Prostate gland (tissue), 2 donors: ENCODE data around the gene TGFBR3. TPM values are rescaled to one million over a fixed set of nuclear protein-coding genes. Genes with fewer than 3 reads are reported as not detected.

ENCODE experiments used
- DNase-seq: peaks from one replicate; pipeline ENCODE4 v3.0.0-alpha.2; 2019; ENCODE audit warnings: low spot score
- H3K27ac ChIP-seq, 2 donors: fragments of 200-600 bp; sonication (generic); 2 replicates each; pipeline ENCODE4 v1.5.1; 2017 to 2019
- H3K27me3 ChIP-seq: fragments of 200-600 bp; sonication (generic); replicated peaks from 2 replicates; pipeline ENCODE4 v1.5.1; 2019; ENCODE audit not compliant: insufficient read depth
- H3K36me3 ChIP-seq, 2 donors: fragments of 200-600 bp; sonication (generic); 1 replicate in 1 of 2; 2 replicates in 1 of 2; pipeline versions ENCODE4 v1.5.1 to v1.8.1; 2017 to 2019
- H3K4me1 ChIP-seq: fragments of 200-600 bp; sonication (generic); replicated peaks from 2 replicates; pipeline ENCODE4 v1.5.1; 2019
- H3K4me3 ChIP-seq, 2 donors: fragments of 200-600 bp; sonication (generic); 2 replicates each; pipeline ENCODE4 v1.5.1; 2017 to 2019
- H3K9me3 ChIP-seq: fragments of 200-600 bp; sonication (generic); 2 replicates; pipeline ENCODE4 v1.5.1; 2017
- POLR2A ChIP-seq: fragments of 450-650 bp; IDR thresholded peaks from one replicate; pipeline ENCODE4 v1.6.1; 2016; ENCODE audit warnings: antibody characterized with exemption, mild to moderate bottlenecking
- POLR2AphosphoS5 ChIP-seq: sonication (generic); formaldehyde crosslinking; IDR thresholded peaks from one replicate; pipeline ENCODE4 v1.6.1; 2017; ENCODE audit warnings: antibody characterized with exemption
- WGBS: methylation state at CpG from one replicate; pipeline ENCODE4 v1.1.5; 2018; 5-methylcytosine and 5-hydroxymethylcytosine counted together
- intact Hi-C: fragments of 100-400 bp; cut with DNase I; formaldehyde crosslinking; loops from one replicate; pipeline ENCODE4 v1.14.2; 2022
- total RNA-seq, 2 donors: library from RNA; depleted of rRNA; stranded (reverse); fragments of >200 nt; gene quantifications; one replicate each; pipeline ENCODE4 v1.1.0, GENCODE V29; 2016
- TF ChIP-seq, protein P1 (sequence below), 4 experiments: fragments of 200-600 bp in 2 of 4; fragments of 450-650 bp in 2 of 4; sonication (generic) in 2 of 4; IDR thresholded peaks; 1 replicate in 3 of 4; 2 replicates in 1 of 4; pipeline ENCODE4 v1.5.1; 2016 to 2019; ENCODE audit warnings: antibody characterized with exemption in 4 of 4, mild to moderate bottlenecking in 2 of 4, moderate library complexity in 2 of 4

The TGFBR3 gene
- total RNA-seq, 2 donors from 2014 or later = 26.4 to 51.7 TPM

- Histone ChIP-seq H3K9me3 (no peaks in the 10 kb centered on the region), H3K4me1 (peaks cover 7% of the 10 kb centered on the region), H3K4me3 (no peak overlapping the region), H3K27me3 (no peaks in the 10 kb centered on the region), H3K36me3 (no peaks in the 10 kb centered on the region), H3K27ac (peak overlapping the region; percentile 5 to 10)
- TF ChIP-seq POLR2A (no peak), POLR2AphosphoS5 (no peak)
- TF ChIP-seq, protein P1, sequence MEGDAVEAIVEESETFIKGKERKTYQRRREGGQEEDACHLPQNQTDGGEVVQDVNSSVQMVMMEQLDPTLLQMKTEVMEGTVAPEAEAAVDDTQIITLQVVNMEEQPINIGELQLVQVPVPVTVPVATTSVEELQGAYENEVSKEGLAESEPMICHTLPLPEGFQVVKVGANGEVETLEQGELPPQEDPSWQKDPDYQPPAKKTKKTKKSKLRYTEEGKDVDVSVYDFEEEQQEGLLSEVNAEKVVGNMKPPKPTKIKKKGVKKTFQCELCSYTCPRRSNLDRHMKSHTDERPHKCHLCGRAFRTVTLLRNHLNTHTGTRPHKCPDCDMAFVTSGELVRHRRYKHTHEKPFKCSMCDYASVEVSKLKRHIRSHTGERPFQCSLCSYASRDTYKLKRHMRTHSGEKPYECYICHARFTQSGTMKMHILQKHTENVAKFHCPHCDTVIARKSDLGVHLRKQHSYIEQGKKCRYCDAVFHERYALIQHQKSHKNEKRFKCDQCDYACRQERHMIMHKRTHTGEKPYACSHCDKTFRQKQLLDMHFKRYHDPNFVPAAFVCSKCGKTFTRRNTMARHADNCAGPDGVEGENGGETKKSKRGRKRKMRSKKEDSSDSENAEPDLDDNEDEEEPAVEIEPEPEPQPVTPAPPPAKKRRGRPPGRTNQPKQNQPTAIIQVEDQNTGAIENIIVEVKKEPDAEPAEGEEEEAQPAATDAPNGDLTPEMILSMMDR (IDR thresholded peaks at IDR 0.05) = no peak
- no peak for DNase-seq
- intact Hi-C loops = no loop called here
- WGBS = 78% methylated on average over 12 of the region's 12 CpGs
These were observed 96.5 kb downstream of the TGFBR3 start for GRCh38 chr1:91789273-91789997.

DNA sequence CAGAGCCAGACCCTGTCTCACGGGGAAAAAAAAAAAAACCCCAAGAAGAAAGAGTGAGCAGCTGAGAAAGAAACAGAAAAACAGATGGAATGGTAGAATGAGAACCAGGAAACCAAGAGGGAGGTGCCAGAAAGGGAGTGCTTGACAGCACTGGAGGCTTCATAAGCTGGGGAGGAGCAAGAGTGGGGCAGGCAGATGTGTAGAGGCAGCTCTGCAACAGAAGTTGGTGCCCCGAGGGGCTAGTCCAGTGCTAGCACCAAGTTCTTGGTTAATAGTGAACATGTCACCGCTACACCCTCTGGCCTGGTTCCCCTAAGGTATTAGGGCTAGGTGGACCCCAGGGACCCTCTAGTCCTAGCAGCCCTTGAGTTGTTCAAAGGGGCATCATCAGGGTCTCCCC, 98.0 kb downstream of the TGFBR3 start:
- no peak overlapping the region for H3K4me3 ChIP-seq
- 88% methylated on average over 3 of the region's 3 CpGs for WGBS
- no peak overlapping the region for H3K27ac ChIP-seq
- no peak for DNase-seq
- H3K36me3 ChIP-seq = no peaks in the 10 kb centered on the region
- TF ChIP-seq POLR2A = no peak
- TF ChIP-seq, protein P1 (IDR thresholded peaks at IDR 0.05) = no peak
- no peak for TF ChIP-seq POLR2AphosphoS5
- H3K4me1 ChIP-seq = peaks cover 7% of the 10 kb centered on the region
- intact Hi-C loops = no loop called here
- no peaks in the 10 kb centered on the region for H3K27me3 ChIP-seq
- no peaks in the 10 kb centered on the region for H3K9me3 ChIP-seq

DNA sequence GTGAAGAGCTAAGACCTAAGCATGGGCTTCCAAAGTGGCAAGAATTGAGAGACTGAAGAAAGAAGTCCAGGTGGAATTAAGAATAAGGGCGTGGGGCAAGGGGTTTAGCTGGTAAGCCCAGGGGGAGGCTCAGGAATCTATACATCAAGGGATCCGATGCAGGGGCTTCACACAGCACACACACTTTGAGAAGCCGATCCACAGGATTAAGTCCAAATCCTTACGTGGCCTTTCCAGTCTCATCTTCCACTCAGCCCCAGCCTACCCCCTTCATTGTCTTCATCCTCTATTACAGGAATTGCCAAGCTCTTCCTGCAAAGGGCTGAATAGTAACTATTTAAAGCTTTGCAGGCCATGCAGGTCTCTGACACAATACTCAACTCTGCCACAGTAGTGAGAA, 101.3 kb downstream of the TGFBR3 start:
- Histone ChIP-seq H3K27ac (peak overlapping the region in 1 of 2 donors; percentile 64), H3K4me1 (peaks cover 5% of the 10 kb centered on the region), H3K36me3 (no peaks in the 10 kb centered on the region), H3K27me3 (no peaks in the 10 kb centered on the region), H3K4me3 (no peak overlapping the region), H3K9me3 (no peaks in the 10 kb centered on the region)
- intact Hi-C loops = no loop called here
- no peak for DNase-seq
- WGBS = 86% methylated on average over 4 of the region's 4 CpGs
- no peak for TF ChIP-seq POLR2A
- TF ChIP-seq, protein P1 (IDR thresholded peaks at IDR 0.05) = no peak
- TF ChIP-seq POLR2AphosphoS5 = no peak

GRCh38 chr1:91784191-91784590, 101.8 kb downstream of the TGFBR3 start:
- Histone ChIP-seq H3K4me3 (no peak overlapping the region), H3K4me1 (peaks cover 5% of the 10 kb centered on the region), H3K27me3 (no peaks in the 10 kb centered on the region), H3K36me3 (no peaks in the 10 kb centered on the region), H3K9me3 (no peaks in the 10 kb centered on the region), H3K27ac (peak overlapping the region; percentile 52 to 64)
- 94% methylated on average over 3 of the region's 3 CpGs for WGBS
- intact Hi-C loops = no loop called here
- no peak for DNase-seq
- TF ChIP-seq POLR2AphosphoS5 = no peak
- TF ChIP-seq POLR2A = no peak
- TF ChIP-seq, protein P1 (IDR thresholded peaks at IDR 0.05) = no peak
